Liver (tissue), 9 donors: ENCODE measurements around the gene ZNF543. TPM values are rescaled to one million over a fixed set of nuclear protein-coding genes. Genes with fewer than 3 reads are reported as not detected.
A peak's percentile ranks its signal among the peaks of the same experiment; 100 is the strongest.
"Not testable (repeated sequence)": the region's sequence is repeated elsewhere in the genome, so short reads cannot be mapped to it uniquely, and the experiment has no call there.

Source experiments
- DNase-seq: peaks from one replicate; pipeline ENCODE4 v3.0.0-alpha.2; 2017; ENCODE audit warnings: low spot score
- H3K27ac ChIP-seq, 2 donors: one replicate each; pipeline ENCODE4 v1.7.0; 2013; ENCODE audit warnings: inconsistent platforms in 2 of 2, low read length in 2 of 2, control low read depth in 1 of 2, low read depth in 1 of 2, mild to moderate bottlenecking in 1 of 2
- H3K27me3 ChIP-seq, 4 donors: one replicate each; pipeline versions ENCODE4 v1.6.1 to v1.7.0; 2013; ENCODE audit warnings: low read length in 3 of 4, inconsistent platforms in 1 of 4, mild to moderate bottlenecking in 1 of 4, moderate library complexity in 1 of 4; ENCODE audit not compliant: control insufficient read depth in 4 of 4, insufficient read depth in 4 of 4
- H3K36me3 ChIP-seq, 4 donors: one replicate each; pipeline versions ENCODE4 v1.6.1 to v1.7.0; 2013; ENCODE audit warnings: low read length in 3 of 4, mild to moderate bottlenecking in 3 of 4, low read depth in 1 of 4, moderate library complexity in 1 of 4; ENCODE audit not compliant: control insufficient read depth in 4 of 4, insufficient read depth in 3 of 4
- H3K4me1 ChIP-seq, 4 donors: one replicate each; pipeline versions ENCODE4 v1.6.1 to v1.7.0; 2013; ENCODE audit warnings: low read length in 3 of 4, mild to moderate bottlenecking in 3 of 4, moderate library complexity in 1 of 4; ENCODE audit not compliant: control insufficient read depth in 4 of 4, insufficient read depth in 4 of 4
- H3K4me3 ChIP-seq, 3 donors: one replicate each; pipeline versions ENCODE4 v1.6.1 to v1.7.0; 2013; ENCODE audit warnings: low read length in 3 of 3, control low read depth in 1 of 3, low read depth in 1 of 3, mild to moderate bottlenecking in 1 of 3
- H3K9ac ChIP-seq, 2 donors: one replicate each; pipeline ENCODE4 v1.7.0; 2013; ENCODE audit warnings: low read length in 2 of 2, mild to moderate bottlenecking in 2 of 2, moderate library complexity in 2 of 2, control low read depth in 1 of 2, low read depth in 1 of 2
- H3K9me3 ChIP-seq, 4 donors: one replicate each; pipeline versions ENCODE4 v1.6.1 to v1.7.0; 2013; ENCODE audit warnings: low read length in 3 of 4; ENCODE audit not compliant: control insufficient read depth in 4 of 4
- ATF3 ChIP-seq: IDR thresholded peaks from 2 replicates; pipeline ENCODE4 v1.6.1; 2016; ENCODE audit warnings: antibody characterized with exemption
- CTCF ChIP-seq: fragments of 150-350 bp; IDR thresholded peaks from 2 replicates; pipeline ENCODE4 v1.5.1; 2017; ENCODE audit warnings: improper control_type of control experiment, low read depth, low read length; ENCODE audit not compliant: missing input control
- EGR1 ChIP-seq, 2 donors: IDR thresholded peaks; 2 replicates each; pipeline ENCODE4 v1.6.1; 2016 to 2018; ENCODE audit warnings: antibody characterized with exemption in 2 of 2, low read depth in 2 of 2
- FOXA1 ChIP-seq: IDR thresholded peaks from 2 replicates; pipeline ENCODE4 v1.6.1; 2016; ENCODE audit warnings: antibody characterized with exemption
- FOXA2 ChIP-seq: IDR thresholded peaks from 2 replicates; pipeline ENCODE4 v1.6.1; 2016; ENCODE audit warnings: antibody characterized with exemption
- GABPA ChIP-seq, 2 donors: IDR thresholded peaks in 1 of 2; conservative IDR thresholded peaks in 1 of 2; 2 replicates each; pipeline ENCODE4 v1.6.1; 2016; ENCODE audit warnings: antibody characterized with exemption in 2 of 2, mild to moderate bottlenecking in 1 of 2, moderate library complexity in 1 of 2
- HNF4A ChIP-seq, 2 donors: conservative IDR thresholded peaks; 2 replicates each; pipeline ENCODE4 v1.6.1; 2016; ENCODE audit warnings: antibody characterized with exemption in 2 of 2, mild to moderate bottlenecking in 2 of 2
- HNF4G ChIP-seq: IDR thresholded peaks from 2 replicates; pipeline ENCODE4 v1.6.1; 2016; ENCODE audit warnings: antibody characterized with exemption
- JUND ChIP-seq, 2 donors: IDR thresholded peaks; 2 replicates each; pipeline ENCODE4 v1.6.1; 2016; ENCODE audit warnings: antibody characterized with exemption in 2 of 2
- MAX ChIP-seq: IDR thresholded peaks from 2 replicates; pipeline ENCODE4 v1.6.1; 2016; ENCODE audit warnings: antibody characterized with exemption
- NR2F2 ChIP-seq: IDR thresholded peaks from 2 replicates; pipeline ENCODE4 v1.6.1; 2016; ENCODE audit warnings: antibody characterized with exemption
- RAD21 ChIP-seq, 2 donors: IDR thresholded peaks; 2 replicates each; pipeline ENCODE4 v1.6.1; 2016; ENCODE audit warnings: antibody characterized with exemption in 2 of 2, mild to moderate bottlenecking in 2 of 2
- REST ChIP-seq: IDR thresholded peaks from 2 replicates; pipeline ENCODE4 v1.6.1; 2016; ENCODE audit warnings: antibody characterized with exemption, mild to moderate bottlenecking
- RXRA ChIP-seq, 2 donors: IDR thresholded peaks; 2 replicates each; pipeline ENCODE4 v1.6.1; 2017 to 2018; ENCODE audit warnings: antibody characterized with exemption in 2 of 2, mild to moderate bottlenecking in 1 of 2
- SP1 ChIP-seq: IDR thresholded peaks from 2 replicates; pipeline ENCODE4 v1.6.1; 2018; ENCODE audit warnings: antibody characterized with exemption, mild to moderate bottlenecking
- TAF1 ChIP-seq: conservative IDR thresholded peaks from 2 replicates; pipeline ENCODE4 v1.6.1; 2016; ENCODE audit warnings: antibody characterized with exemption, mild to moderate bottlenecking
- YY1 ChIP-seq: IDR thresholded peaks from 2 replicates; pipeline ENCODE4 v1.6.1; 2016; ENCODE audit warnings: antibody characterized with exemption, mild to moderate bottlenecking
- ZBTB33 ChIP-seq: IDR thresholded peaks from 2 replicates; pipeline ENCODE4 v1.6.1; 2016; ENCODE audit warnings: antibody characterized with exemption
- WGBS: extraction: QIAGEN DNeasy Blood & Tissue Kit; methylation state at CpG from one replicate; pipeline ENCODE4 v1.1.7; 2013; 5-methylcytosine and 5-hydroxymethylcytosine counted together
- polyA plus RNA-seq, 2 donors: library from polyadenylated mRNA; stranded (reverse) in 1 of 2; unstranded in 1 of 2; fragments of 200-250 nt in 1 of 2; fragments of >200 nt in 1 of 2; fragmentation: Nextera tagmentation in 1 of 2; extraction: Ambion mirVana in 1 of 2; gene quantifications; one replicate each; pipeline versions ENCODE4 v1.2.1 to v1.2.3, GENCODE V29; 2013 to 2015
- total RNA-seq, 2 donors: library from RNA; depleted of rRNA; stranded (reverse); fragments of >200 nt; gene quantifications; one replicate each; pipeline ENCODE4 v1.2.3, GENCODE V29; 2014
- donor health status: healthy.
- donor health status: healthy.
- donor health status: healthy.
- donor health status: healthy.
- donor health status: healthy.

The ZNF543 gene
- total and polyA plus RNA-seq, 4 donors, result 0.38 to 8.4 (median 2.2) TPM

- no peak for DNase-seq
These were observed 53.9 kb downstream of the ZNF543 start for GRCh38 chr19:57374179-57374578.

GRCh38 chr19:57374647-57375046, 54.4 kb downstream of the ZNF543 start:
- H3K4me1 ChIP-seq, H3K9ac ChIP-seq, H3K27me3 ChIP-seq, H3K27ac ChIP-seq, DNase-seq: not testable (repeated sequence)
- WGBS, result 97% methylated on average over 2 of the region's 2 CpGs
- Histone ChIP-seq H3K36me3 (peaks cover 2 to 45% (median 42%) of the 10 kb centered on the region in 4 donors), H3K9me3 (peaks cover 21 to 56% (median 42%) of the 10 kb centered on the region in 4 donors), H3K4me3 (peak overlapping the region in 1 of 3 donors; percentile 27)

More at GRCh38 chr19:57374179-57374578, 53.9 kb downstream of the ZNF543 start:
- H3K4me1 ChIP-seq, result no peaks in the 10 kb centered on the region
- H3K9ac ChIP-seq, result no peak overlapping the region
- no peak for TF ChIP-seq ZBTB33
- no peak for TF ChIP-seq YY1
- no peak for TF ChIP-seq ATF3
- no peak for TF ChIP-seq JUND (IDR thresholded peaks at IDR 0.05)
- no peak for TF ChIP-seq EGR1 (IDR thresholded peaks at IDR 0.05; ENCODE audit: low read depth in 2 of 2)
- no peak for TF ChIP-seq REST
- TF ChIP-seq FOXA1, result no peak
- no peak for TF ChIP-seq RAD21 (IDR thresholded peaks at IDR 0.05)
- no peak for TF ChIP-seq CTCF
- no peak for TF ChIP-seq FOXA2
- TF ChIP-seq MAX, result no peak
- TF ChIP-seq HNF4A (conservative IDR thresholded peaks at IDR 0.05), result no peak
- no peak for TF ChIP-seq SP1
- TF ChIP-seq RXRA (IDR thresholded peaks at IDR 0.05), result no peak
- TF ChIP-seq GABPA (IDR thresholded peaks at IDR 0.05 in 1 of 2, conservative IDR thresholded peaks at IDR 0.05 in 1 of 2), result no peak
- no peak for TF ChIP-seq HNF4G
- no peak for TF ChIP-seq TAF1
- TF ChIP-seq NR2F2, result no peak
- H3K36me3 ChIP-seq, result peaks cover 2 to 45% (median 42%) of the 10 kb centered on the region in 4 donors
- no peaks in the 10 kb centered on the region for H3K27me3 ChIP-seq
- H3K27ac ChIP-seq, result no peak overlapping the region
- 96% methylated on average over 6 of the region's 6 CpGs for WGBS
- H3K4me3 ChIP-seq, result peak overlapping the region in 2 of 3 donors; percentile 46 to 63
- peaks cover 20 to 52% (median 39%) of the 10 kb centered on the region in 4 donors for H3K9me3 ChIP-seq
